NCI-H774 (cell line): Measurements from ENCODE around the gene CHD6.
A peak's percentile ranks its signal among the peaks of the same experiment; 100 is the strongest.
"Not testable (repeated sequence)": the region's sequence is repeated elsewhere in the genome, so short reads cannot be mapped to it uniquely, and the experiment has no call there.

Experiments used
- DNase-seq: peaks from one replicate; lab custom pipeline; 2025; lab: John Stamatoyannopoulos, UW

Gene CHD6

GRCh38 chr20:41547221-41547620 lies 71.0 kb downstream of the CHD6 start:
- no peak for DNase-seq

DNA sequence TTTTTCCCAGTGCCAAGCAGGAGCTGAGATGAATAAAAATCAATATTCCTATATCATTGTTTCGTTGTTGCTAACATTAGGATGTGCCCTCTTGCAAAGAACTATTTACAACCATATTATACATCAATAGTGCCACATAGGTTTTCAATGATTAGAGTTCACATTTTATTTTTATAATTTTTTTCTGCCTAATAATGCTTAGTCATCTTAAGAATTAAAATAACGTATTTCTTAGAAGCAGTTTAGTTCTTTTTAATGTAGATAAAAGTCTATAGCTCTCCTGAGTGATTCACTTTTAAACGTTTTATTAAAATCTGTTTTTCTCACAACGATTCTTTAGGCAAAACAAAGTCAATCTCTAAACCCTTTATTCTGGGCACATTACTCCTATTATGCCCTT lies 71.6 kb downstream of the CHD6 start:
- no peak for DNase-seq

GRCh38 chr20:41544472-41544871 lies 73.7 kb downstream of the CHD6 start:
- no peak for DNase-seq

- DNase-seq, result no peak
These were observed 77.3 kb downstream of the CHD6 start for GRCh38 chr20:41540918-41541317.

- no peak for DNase-seq
These were observed 77.7 kb downstream of the CHD6 start for GRCh38 chr20:41540459-41540858.

DNA sequence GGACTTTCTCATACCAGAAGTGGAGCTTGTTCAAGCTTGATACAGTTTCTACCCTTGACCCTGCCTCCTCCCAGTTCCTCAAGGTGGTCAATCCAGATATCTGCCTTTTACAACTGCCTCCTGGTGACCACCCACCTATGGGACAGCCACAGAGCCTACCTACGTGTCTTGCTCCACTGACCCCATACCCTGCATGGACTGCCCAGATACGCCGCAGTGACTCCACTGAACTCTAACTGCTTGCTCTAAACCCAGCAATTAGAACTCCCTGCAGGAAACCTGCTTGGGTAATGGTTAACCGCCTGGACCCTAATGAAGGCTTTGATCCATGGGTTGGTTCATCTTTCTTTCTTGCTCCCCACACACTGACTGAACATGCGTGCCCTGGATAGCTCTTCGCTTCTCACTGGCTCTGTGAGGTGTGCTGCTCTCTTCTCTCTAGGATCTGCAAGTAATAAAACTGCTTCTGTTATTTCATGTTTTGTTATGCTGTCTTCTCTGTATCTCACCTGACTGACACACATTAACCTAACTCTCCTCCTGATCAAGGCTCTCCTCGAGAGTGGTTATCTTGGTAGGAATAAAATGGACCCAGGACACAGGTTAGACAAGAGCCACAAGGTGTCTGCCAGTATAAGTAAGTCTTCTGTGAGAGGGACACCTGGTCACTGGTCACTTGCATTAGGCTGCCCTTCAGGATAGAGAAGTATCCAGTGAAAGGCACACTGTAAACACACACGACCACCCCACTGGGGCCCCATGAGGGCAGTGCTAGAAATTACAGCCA lies 79.2 kb downstream of the CHD6 start:
- DNase-seq, result no peak

GRCh38 chr20:41537865-41538264 lies 80.3 kb downstream of the CHD6 start:
- no peak for DNase-seq

DNA sequence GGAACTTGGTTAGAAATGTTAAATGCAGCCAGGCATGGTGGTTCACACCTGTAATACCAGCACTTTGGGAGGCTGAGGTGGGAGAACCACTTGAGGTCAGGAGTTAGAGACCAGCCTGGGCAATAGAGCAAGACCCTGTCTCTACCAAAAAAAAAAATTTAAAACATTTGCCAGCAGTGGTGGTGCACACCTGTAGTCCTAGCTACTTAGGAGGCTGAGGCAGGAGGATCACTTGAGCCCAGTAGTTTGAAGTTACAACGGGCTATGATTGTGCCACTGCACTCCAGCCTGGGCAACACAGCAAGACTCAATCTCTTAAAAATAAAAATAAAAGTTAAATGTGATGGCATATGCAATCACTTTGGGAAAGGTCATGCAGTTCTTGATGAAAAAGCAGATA lies 82.6 kb downstream of the CHD6 start:
- not testable (repeated sequence) for DNase-seq

GRCh38 chr20:41534842-41535241 lies 83.3 kb downstream of the CHD6 start:
- DNase-seq, result no peak

DNA sequence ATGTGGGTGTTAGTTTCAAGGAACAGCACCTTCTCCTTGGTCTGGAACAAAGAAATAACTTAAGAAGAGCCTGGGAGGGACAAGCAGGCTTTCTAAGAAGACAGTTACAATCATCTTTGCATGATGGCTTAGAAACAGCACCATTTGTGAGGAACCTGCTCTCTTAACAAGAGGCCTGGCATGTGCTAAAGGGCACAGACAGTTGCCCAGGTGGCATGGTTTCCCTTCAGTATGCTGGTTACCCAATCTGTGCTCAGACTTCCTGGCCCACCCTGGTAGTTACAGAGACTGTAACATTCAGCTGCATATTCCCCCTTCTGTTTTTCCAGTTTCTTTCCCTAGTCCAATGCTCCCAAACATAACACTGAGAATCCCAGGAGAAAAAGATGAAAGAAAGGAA lies 84.0 kb downstream of the CHD6 start:
- DNase-seq, result no peak

DNA sequence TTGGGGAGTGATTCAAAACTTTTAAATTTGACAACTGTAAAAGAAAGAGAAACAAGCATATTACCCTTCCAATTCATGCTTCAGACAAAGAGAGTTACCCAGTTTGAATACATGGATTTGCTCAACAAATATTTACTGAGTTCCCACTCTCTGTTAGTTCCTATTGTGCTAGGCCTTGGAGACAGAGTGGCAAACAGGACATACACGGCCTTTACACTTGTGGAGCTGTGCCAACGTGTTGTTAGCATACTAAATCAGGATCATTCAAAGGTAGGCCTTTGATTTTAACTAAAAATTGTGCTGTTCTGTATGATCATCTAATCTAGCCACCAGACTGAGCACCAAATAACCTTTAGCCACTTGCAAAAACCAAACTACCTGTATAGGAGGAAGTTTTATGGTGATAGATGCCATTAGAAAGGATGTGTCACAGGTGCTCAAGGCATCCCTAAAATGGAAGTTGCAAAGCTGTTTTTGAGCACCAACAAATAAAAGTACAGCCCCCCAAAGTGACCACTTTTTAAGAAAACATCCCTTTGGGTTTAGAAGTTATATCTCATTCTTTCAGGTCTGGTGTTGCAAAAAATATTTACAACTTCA lies 84.5 kb downstream of the CHD6 start:
- DNase-seq, result peak; percentile 62

DNA sequence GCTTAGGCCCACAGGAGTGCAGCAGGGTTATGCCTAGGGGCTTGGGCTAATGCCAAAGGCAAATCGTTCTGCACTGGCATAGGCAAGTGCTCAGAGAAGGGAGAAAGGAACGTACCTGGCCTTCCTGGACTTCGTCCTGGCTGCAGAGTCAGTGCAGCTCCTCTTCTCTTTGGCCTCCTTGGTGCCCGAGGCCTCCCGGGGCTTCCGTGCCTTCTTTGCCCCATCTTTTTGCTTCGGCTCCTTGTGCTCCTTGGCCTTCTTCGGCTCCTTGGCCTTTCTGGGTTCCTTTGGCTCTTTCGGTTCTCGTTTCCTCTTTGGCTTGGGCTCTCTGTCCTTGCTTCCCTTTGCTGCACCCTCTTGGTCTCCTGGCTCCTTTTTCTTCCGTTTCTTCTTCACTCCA lies 85.2 kb downstream of the CHD6 start:
- DNase-seq, result no peak

GRCh38 chr20:41531518-41532275 lies 86.5 kb downstream of the CHD6 start:
- DNase-seq, result no peak

- DNase-seq, result no peak
These were observed 87.3 kb downstream of the CHD6 start for GRCh38 chr20:41530923-41531322.

DNA sequence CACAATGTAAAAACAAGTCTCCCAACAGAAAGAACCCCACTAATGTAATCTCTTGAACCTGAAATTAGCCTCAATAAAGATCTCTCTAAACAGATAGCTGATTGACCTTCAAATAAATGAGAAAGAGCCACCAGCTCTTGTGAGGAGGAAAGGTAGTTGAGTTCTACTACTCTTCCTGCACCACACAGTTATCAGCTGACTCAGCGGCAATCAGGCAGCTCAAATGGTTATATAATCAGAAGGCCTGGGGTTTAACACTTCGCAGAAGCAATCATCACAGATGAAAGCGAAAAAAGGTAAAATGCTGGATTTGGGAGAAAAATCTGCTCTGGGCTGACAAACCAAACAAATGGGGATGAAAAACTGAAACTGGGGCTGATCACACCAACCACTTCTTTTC lies 91.8 kb downstream of the CHD6 start:
- DNase-seq, result no peak

GRCh38 chr20:41524980-41525613 lies 93.1 kb downstream of the CHD6 start:
- DNase-seq, result no peak

DNA sequence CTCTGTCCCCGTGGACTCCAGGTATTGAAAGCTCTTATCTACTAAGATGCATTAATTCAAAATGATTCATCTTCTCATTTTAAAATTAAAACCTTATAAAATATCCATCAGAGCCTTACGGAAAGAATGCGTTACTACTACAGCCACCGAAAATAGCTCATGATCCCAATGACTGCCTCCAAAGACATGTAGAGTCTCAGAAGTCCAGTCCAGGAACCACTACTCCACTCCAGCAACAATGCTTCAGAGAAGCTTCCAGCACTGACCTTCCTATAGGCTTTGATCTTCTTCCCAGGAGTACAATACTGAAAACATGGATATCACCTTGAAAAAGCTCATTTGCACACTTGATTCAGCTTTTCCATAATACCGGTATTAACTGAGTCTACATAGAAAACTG lies 94.3 kb downstream of the CHD6 start:
- DNase-seq, result no peak

GRCh38 chr20:41513829-41514228 lies 104.3 kb downstream of the CHD6 start:
- DNase-seq, result no peak

DNA sequence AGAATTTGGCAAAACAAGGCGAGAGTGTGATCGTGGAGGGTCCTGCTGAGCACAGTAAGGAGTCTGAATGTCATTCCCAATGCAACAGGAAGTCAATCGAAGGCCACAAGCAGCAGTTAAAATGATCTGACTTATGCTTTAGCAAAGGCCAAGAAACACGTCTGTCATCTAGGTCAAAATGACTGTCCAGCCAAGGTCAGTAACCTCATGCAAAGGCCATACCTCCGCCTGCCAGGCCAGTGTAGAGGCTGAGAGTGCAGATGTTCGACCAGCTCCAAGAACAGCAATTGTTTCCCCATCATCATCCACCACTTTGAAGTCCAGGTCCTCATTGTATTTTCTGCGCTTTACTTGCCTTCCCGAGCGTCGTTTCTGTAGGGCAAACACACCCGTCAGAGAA lies 105.6 kb downstream of the CHD6 start:
- no peak for DNase-seq

GRCh38 chr20:41510847-41511450 lies 107.2 kb downstream of the CHD6 start:
- no peak for DNase-seq

DNA sequence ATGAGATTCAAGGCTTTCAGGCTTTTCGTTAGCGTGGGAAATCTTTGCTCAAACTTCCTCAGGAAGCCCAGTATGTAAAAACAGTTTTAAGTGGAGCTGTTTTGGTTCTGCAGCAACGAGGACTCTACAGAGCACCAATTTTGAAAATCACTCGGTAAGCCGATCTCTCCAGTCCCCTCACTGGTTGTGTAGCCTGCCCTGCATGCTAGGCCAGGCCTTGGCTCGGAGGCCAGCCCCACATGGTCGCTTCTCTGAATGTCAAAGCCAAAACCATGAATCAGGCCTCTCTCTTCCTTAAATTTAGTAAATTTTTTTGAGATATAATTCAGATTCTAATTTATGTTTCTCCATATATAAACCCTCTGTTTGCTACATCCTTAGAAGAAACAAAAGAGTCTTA lies 108.0 kb downstream of the CHD6 start:
- DNase-seq, result no peak
